Activated CD4-positive, alpha-beta T cell treated with anti-CD3 and anti-CD28 coated beads, Interleukin-2, amount 50 U/mL, for 16 hours (primary cell): ENCODE data around the gene GOLGB1.

Experiments
- DNase-seq: peaks from one replicate; pipeline ENCODE4 v3.0.0-alpha.2; 2020

The GOLGB1 gene

GRCh38 chr3:121677141-121677540 is 72.4 kb downstream of the GOLGB1 start:
- peak; percentile 20 for DNase-seq

DNA sequence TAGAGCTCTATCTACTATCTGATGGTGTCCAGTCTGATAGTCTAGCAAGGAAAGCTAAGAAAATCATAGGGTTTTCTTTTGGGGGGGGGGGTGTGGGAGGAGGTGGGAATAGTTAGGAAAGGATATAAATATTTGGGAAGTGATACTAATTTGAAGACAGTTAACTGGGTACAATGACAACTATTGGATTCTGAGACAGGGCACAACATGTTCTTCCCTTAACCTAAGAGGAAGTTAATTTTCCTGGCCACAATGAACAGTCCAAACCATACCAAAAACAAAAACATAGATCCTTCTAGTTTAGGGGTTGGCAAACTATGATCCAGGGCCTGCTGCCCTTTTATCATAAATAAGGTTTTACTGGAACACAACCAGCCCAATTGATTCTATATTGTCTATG is 78.9 kb downstream of the GOLGB1 start:
- no peak for DNase-seq

- DNase-seq = no peak
Observed at GRCh38 chr3:121667333-121667732, 82.2 kb downstream of the GOLGB1 start.

- no peak for DNase-seq
Observed at GRCh38 chr3:121665488-121665887, 84.1 kb downstream of the GOLGB1 start.

GRCh38 chr3:121663171-121663847 is 86.2 kb downstream of the GOLGB1 start:
- DNase-seq = no peak

- DNase-seq = no peak
Observed at GRCh38 chr3:121662742-121663141, 86.8 kb downstream of the GOLGB1 start.

- no peak for DNase-seq
Observed at GRCh38 chr3:121661376-121661775, 88.2 kb downstream of the GOLGB1 start.

DNA sequence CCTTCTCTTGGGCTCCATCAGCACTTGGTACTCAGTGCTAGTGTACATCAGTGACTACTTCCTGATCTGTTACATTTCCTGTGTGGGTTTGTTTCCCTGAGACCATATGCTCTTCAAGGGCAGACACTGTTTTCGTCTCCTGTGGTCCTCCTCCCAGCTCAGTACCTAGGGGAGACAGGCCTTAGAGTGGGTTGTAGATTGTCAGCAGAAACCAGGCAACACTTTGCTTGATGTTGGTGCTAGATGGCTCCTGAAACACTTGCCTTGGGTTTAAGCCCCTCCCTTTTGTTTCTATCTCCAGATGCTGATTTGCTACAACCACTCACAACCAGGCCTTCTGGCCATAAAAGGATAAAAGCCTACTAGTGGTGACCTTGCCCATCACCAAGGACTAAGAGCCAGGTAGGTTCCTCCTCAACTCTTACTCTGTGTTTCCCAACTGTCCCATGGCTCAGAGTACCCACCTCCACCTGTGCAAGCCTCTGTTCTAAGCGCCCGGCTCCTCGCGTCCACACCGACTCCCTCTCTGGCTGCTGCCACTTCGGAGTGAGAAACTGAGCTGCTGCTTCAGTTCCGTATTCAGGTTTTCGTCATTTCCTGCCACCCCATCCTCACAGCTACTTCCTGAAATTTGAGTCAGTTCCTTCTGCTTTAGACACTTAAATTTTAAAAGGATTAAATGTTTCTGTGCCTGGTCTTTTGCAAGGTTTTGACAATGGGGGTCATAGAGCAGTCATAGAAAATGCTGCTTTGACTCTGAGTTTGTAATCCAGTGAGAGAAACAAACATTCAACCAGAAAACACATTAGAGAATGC is 89.0 kb downstream of the GOLGB1 start, which contains the start of gene HCLS1:
TSS of gene HCLS1 (minus strand) at position 548 of the 816 bp plus-strand sequence. CDS start 2,556 bp downstream, outside the sequence.
- DNase-seq = peak; percentile 85

- DNase-seq = peak; percentile 8
Observed at GRCh38 chr3:121659586-121659985, 90.0 kb downstream of the GOLGB1 start.

DNA sequence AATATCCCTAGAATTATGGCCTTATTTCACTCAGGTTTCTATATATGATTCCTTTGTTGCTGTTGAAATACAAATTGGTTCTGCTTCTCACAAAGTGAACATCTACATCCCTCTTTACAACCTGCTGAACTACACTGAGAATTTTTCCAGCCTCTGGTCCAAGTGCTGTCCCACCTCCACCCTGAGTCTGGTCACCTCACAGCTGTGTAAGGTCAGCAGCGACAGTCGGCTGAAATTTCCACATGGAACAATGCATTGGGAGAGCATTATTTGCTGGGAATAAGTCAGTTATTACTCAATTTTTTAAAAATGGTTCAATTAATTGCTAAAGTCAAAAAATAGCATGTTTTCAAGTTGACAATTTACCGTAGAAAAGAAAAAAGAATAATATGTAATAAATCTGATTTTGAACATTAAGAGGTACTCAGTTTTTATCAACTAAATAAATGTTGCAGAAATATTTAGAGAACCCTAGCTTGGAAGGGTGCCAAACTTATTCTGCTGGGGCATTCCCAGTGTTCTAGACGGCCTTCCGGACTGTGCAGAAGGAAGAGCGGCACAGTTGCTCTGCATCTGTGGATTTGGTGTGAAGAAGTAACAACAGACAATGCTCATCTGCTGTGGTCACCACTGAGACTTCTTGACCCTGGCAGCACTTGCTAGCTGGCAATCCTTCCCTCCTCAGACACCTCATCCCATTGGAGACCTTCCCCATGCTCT is 90.7 kb downstream of the GOLGB1 start:
- no peak for DNase-seq

DNA sequence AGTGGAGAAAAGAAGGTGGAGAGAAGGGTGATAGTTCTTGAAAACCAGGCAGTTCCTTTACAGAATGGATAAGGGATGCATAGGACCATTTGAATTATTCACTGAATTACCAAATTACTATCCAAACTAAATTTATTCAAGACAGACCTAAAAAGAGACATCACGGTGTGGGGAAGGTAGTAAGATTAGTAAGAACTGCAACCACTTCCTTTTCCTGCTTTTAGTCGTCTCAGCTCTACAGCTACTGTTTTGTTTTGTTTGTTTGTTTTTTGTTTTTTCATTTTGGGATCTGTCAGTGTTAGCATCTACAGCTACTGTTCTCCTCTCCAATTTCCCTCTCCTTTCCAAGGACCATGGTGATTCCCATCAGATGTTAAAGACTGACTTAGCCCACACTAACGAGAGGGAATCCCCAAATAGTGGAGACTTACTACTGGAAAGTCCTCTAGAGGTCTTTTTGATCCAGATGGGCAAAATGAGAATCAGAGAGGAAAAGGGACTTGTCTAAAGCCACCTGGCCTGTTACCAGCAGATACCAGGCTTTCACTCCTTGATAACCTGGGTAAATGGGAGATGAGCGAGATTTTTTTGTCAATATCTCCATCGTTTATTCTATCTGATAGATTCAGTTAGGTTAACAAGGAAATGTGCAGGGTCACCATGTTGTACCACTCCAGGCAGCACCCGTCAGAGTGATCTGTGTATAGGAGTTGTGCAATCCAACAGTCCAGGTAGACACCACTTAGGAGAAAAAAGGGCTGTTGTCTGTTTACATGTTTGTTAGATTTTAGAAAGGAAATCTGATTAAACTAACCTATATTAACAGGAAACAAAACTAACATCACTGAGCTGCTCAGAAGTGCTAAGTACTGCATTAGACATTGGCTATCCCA is 94.8 kb downstream of the GOLGB1 start:
- peak; percentile 76 for DNase-seq

DNA sequence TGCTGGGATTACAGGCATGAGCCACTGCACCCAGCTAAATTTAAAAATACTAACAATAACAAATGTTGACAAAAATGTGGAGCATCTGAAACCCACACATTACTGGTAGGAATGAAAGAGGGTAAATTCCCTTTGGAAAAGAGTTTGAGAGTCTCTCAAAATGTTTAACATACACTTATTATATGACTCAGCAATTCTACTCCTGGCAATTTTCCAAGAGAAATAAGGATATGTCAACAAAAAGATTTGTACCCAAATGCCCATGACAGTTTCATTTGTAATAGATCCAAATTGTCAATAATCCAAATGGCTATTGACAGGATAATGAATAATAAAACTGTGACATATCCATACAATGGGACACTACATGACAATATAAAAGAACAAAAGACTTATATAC is 97.9 kb downstream of the GOLGB1 start:
- DNase-seq = no peak

GRCh38 chr3:121649645-121650044 is 99.9 kb downstream of the GOLGB1 start:
- peak; percentile 32 for DNase-seq

GRCh38 chr3:121648219-121648958 is 101.2 kb downstream of the GOLGB1 start:
- DNase-seq = no peak

GRCh38 chr3:121645054-121645453 is 104.5 kb downstream of the GOLGB1 start:
- DNase-seq = no peak

DNA sequence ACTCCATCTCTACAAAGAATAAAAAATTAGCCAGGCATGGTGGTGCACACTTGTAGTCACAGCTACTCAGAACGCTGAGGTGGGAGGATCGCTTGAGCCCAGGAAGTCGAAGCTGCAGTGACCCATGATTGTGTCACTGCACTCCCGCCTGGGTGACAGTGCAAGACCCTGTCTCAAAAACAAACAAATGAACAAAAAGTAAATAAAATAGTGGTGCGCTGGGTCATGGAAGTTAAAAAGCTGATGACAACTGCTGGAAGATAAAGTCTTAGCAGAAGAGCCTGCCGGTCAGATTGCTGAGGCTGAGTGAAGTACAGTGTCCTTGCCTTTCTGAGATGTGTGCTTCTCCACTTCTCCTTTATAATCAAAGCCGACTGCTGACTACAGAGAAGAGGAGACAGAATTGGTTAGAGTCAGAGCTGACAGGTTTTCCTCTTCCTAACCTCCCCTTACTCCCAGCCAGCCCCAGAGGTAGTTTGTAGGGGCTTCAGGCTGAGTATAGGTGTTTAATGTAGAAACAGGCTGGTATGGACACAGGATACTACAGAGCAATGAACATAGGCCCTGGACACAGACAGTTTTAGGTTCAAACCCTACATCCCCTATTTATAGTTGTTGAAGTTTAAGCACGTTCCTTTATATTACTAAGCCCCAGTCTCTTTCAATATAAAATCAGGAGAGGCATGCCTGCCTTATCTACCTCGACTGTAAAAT is 106.8 kb downstream of the GOLGB1 start:
- DNase-seq = no peak

DNA sequence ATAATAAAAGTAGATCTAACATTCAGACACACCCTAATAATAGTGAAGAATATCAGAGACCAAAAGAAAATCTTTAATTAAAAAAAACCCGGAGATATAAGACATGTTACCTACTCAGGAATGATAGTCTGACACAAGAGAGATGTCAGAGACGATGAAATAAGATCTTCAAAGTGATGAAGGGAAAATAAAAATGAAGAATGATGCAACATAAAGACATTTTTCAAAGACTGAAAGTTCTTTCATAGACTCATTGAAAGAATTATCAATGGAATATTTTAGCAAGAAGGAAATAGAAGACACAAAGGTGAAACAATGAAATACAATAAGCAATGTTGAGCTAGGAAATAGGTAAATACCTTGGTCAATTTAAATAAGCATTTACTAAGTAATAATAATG is 108.4 kb downstream of the GOLGB1 start:
- DNase-seq = no peak

DNA sequence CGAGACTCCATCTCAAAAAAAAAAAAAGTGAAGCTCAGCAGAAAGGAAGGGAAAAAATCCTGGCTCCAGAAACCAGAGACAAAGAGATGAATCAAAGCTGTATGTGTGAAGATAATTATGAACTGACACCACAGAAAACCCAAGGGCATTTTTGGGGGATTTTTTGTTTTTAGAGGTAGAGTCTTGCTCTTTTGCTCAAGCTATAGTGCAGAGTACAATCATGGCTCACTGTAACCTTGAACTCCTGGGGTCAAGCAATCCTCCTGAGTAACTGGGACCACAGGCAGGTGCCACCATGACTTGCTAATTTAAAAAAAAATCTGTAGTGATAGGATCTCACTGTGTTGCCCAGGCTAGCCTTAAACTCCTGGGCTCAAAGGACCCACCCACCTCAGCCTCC is 111.6 kb downstream of the GOLGB1 start:
- no peak for DNase-seq

DNA sequence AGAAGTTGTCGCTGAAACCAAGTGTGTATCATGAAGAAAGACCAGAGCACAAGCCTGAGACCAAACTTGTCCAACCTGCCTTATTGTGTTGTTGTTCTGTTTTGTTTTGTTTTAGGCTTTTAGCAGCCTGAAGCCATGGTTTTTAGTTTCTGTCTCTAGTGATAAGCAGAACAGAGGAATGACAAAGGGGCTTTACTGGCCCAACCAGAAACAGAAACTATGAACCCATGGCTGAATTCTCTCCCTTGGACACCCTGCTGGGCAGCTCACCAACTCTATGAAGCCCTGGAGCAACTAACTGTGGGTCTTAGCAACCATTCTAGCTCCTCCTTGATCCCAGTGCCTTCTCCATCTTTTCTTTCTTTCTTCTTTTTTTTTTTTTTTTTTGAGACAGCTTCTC is 119.2 kb downstream of the GOLGB1 start:
- DNase-seq = no peak

DNA sequence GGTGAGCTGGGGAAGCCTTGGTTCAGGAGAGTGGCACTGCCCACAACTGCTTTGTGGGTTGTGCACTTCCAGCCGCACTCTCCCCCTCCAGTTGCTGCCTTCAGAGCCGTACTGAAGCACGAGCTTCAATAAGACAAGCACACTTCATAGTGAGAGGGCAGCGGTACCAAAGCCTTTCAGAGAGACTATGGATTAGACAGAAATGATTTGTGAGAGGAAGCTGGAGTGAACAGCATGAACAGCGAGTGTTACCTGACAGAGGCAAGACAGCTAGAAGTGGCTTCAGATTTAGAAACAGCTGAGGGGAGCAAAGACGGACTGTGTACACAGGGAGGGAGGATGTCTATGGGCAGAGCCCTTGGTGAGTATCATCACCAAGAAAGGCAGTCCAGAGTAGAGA is 119.9 kb downstream of the GOLGB1 start:
- DNase-seq = no peak

- no peak for DNase-seq
Observed at GRCh38 chr3:121627622-121628021, 121.9 kb downstream of the GOLGB1 start.
